NB4 (cell line): ENCODE data around the gene PTPRK.

ENCODE experiments used
- CTCF ChIP-seq: IDR thresholded peaks from one replicate; pipeline ENCODE4 v1.5.1; 2012; ENCODE audit warnings: low read depth, low read length
- MAX ChIP-seq: IDR thresholded peaks from 2 replicates; pipeline ENCODE4 v1.6.1; 2011; ENCODE audit warnings: low read depth, low read length
- MYC ChIP-seq: IDR thresholded peaks from 2 replicates; pipeline ENCODE4 v1.6.1; 2011; ENCODE audit warnings: low read depth, low read length
- POLR2A ChIP-seq: IDR thresholded peaks from 2 replicates; pipeline ENCODE4 v1.6.1; 2011; ENCODE audit warnings: mild to moderate bottlenecking; ENCODE audit not compliant: insufficient read length; ENCODE audit errors: extremely low read depth

- TF ChIP-seq POLR2A (no peak), CTCF (no peak), MYC (no peak), MAX (no peak)
Observed at GRCh38 chr6:127932708-127933107, 587.7 kb downstream of the PTPRK start.
